CD4-positive, alpha-beta T cell treated with Interferon alpha-2 for 1 hour (primary cell): ENCODE data around the gene LINC00237.

Source experiments
- DNase-seq, 2 donors: peaks; one replicate each; pipeline ENCODE4 v3.0.0-alpha.2; 2020 to 2022

LINC00237 gene

GRCh38 chr20:21096321-21097043 is 9.7 kb downstream of the LINC00237 start:
- peak; percentile 29 to 38 for DNase-seq

- no peak for DNase-seq
Measured at GRCh38 chr20:21092806-21093205, 13.4 kb downstream of the LINC00237 start.

DNA sequence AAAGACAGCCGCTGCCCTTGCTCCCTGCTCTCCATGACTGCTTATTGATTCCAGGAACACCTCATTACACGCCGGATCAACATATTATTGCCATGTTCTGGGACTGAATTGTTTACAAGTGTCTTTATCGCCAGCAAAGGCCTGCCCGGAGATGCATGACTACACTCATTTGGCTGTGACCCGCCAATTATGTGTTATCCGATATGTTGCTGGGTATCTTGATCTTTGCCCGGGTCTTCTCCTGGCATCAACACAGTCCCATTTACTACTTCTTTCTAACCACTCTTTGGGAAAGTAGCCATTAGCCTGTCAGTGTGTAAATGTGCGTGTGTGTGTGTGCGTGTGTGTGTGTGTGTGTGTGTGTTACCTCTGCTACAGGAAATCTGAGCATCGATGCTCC is 15.4 kb downstream of the LINC00237 start:
- DNase-seq, result no peak

GRCh38 chr20:21090111-21090618 is 16.0 kb downstream of the LINC00237 start:
- no peak for DNase-seq

- no peak for DNase-seq
Measured at GRCh38 chr20:21089391-21089790, 16.8 kb downstream of the LINC00237 start.

GRCh38 chr20:21087862-21088540 is 18.2 kb downstream of the LINC00237 start:
- DNase-seq, result no peak

GRCh38 chr20:21083825-21084325 is 22.3 kb downstream of the LINC00237 start:
- no peak for DNase-seq

DNA sequence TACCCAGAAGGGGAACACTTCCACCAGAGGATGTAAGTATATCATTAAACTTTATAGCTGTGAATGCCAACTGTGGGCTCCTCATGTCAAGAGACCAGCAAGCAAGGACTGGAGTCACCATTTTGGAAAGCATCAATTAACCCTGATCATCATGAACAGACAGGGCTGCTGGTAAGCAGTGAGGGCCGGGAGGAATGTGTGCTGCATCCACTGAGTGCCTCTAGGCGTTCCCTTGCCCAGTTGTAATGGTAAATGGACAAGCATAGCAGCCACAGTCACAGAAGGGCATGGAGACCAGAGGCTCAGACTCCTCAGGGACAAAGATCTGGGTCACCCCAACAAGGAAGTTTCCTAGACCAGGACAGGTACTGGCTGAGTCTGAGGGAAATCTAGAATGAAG is 23.6 kb downstream of the LINC00237 start:
- no peak for DNase-seq

GRCh38 chr20:21077809-21078345 is 28.3 kb downstream of the LINC00237 start:
- DNase-seq, result no peak

DNA sequence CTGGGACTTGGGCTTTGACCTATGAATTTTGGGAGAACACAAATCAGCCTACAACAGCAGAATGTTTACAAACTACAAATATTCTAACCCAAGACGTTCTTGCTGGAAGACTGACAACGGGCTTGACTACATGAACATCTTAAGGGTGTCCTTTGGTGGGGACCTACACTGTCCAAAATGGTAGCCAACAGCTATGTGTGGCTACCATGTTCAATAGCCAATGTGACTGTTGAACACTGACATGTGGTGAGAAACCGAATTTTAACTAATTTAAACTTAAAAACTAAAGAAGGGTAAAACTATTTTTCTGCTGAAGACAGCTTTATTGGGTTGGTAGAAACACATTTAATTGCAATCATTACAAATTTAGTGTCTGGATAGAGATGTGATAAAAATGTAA is 30.1 kb downstream of the LINC00237 start:
- no peak for DNase-seq

DNA sequence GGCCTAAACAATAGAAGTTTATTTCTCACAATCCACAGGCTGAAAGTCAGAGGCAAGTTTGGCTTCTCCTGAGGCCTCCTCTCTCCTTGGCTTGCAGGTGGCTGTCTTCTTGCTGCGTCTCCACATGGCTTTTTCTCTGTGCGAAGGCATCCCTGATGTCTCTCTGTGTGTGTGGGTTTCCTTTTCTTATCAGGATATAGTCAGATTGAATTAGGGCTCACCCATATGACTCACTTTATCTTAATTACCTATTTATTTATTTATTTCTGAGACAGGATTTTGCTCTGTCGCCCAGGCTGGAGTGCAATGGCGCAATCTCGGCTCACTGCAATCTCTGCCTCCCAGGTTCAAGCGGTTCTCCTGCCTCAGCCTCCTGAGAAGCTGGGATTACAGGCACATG is 30.7 kb downstream of the LINC00237 start:
- no peak for DNase-seq

DNA sequence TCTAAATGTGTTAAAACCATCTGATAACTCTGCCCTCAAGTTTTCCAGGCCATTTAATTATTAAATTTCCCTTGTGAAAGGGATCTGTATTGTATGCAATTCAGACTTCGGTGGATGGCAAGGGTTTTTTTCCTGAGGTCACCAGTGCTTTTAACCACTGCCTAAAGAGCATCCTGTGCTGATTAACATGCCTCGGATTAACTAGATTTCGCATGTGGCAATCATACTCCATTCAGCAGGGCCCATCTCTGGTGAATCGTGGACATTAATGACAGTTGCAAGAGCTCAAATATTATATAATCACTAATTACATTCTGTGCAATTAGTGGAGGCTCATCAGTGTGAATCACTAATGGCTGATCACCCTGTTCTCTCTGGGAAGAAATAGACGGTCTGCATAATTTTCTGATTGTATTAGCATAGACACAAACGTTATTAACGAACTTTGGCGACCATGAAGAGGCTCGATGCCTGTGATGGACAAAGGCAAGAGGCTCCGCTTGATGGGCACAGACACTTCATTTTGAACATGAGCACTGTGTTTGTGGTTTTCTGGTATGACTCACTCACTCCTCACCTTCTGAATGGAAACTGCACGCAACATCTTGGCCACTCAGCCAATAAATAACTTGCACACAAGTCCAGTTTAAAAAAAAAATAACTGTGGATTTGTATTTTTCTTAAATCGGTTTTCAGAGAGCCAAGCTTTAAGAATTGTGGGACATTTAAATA is 31.4 kb downstream of the LINC00237 start:
- DNase-seq, result no peak

DNA sequence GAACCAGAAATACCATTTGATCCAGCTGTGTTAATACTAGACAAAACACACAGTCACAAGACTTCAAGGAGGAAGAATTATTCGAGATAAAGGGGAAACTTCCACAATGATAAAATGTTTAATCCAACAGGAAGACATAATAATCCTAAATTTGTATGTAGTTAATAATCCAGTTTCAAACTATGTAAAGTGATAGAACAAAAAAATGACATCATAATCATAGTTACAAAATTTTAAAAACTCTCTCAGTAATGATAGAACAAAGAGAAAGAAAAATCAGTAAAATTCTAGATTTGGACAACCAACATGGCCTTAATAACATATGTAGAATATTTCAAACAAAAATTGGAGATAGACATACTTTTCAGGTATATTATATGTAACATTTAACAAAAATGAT is 38.9 kb downstream of the LINC00237 start:
- DNase-seq, result no peak

DNA sequence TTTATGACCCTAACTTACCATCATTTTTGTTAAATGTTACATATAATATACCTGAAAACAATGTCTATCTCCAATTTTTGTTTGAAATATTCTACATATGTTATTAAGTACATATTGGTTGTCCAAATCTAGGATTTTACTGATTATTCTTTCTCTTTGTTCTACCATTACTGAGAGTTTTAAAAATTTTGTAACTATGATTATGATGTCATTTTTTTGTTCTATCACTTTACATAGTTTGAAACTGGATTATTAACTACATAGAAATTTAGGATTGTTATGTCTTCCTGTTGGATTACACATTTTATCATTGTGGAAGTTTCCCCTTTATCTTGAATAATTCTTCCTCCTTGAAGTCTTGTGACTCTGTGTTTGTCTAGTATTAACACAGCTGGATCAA is 41.2 kb downstream of the LINC00237 start:
- no peak for DNase-seq

DNA sequence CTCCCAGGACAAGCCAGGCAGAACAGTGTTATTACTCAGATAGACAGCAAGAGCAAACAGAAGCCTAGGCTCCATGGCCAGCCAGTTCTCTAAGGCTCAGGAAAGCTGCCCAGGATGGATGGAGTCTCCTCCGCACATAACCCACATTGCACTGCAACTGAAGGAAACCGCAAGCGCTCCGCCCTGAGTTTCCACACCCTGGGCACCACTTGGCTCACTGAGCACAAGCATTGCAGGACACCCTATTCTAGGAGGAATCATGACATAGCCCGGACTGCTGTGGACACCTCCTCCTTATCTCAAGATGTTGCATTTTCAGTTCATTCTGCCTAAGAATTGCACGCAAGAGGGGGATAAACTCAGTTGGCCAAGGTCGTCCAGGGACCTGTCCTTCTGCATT is 42.9 kb downstream of the LINC00237 start:
- no peak for DNase-seq

DNA sequence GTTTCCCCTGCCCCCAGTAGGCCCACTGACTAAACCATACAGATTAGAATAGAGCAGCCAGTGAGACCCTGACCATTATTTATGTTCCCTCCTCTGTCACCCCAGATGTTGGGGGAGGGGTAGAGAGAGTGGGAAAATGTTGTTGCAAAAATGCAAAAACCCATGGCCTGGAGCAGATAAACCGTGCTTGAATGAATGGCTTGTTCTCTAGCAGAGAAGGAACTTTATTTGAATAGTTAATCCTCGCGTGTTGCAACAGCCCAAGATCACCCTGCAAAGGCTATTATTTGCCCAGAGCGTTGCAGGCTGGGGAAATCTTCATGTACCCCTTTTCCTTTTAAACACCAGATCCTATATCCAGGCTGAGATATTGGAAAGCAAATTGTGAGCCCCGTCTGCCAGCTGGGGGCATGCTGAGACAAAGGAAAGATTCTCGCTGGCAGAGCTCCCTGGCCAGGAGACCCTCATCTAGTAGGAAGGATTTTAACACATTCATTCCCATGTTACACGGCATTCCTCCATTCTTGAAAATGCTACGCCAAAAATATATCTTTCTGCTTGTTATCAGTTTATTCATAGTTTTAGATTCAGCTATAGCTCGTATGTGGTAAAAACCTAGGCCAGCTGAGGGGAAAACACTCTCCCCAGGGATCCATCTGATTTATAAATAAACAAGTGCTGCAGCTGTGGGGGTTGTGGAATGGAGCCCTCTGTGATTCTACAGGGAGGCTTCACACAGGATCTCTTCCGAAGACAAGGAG is 53.0 kb downstream of the LINC00237 start:
- DNase-seq, result no peak

GRCh38 chr20:21052686-21053001 is 53.5 kb downstream of the LINC00237 start:
- no peak for DNase-seq

DNA sequence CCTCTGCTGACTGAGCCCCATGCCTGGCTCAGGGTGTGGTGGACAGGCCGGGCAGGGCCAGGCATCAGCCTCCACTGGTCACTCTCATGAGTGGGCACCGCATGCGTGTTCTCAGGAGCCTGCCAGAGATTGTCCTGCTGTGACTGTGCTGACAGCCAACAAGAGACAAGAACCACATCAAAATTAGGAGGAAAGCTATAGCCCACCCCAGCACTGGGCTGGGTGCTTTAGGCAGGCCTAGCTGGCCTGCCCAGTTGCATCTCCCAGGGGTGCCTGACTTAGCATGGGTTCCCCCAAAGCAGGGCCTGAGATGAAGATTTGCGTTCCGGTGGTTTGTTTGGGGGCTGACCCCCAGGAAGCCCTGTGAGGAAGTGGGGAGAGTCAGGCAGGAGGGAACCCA is 53.9 kb downstream of the LINC00237 start:
- DNase-seq, result no peak

DNA sequence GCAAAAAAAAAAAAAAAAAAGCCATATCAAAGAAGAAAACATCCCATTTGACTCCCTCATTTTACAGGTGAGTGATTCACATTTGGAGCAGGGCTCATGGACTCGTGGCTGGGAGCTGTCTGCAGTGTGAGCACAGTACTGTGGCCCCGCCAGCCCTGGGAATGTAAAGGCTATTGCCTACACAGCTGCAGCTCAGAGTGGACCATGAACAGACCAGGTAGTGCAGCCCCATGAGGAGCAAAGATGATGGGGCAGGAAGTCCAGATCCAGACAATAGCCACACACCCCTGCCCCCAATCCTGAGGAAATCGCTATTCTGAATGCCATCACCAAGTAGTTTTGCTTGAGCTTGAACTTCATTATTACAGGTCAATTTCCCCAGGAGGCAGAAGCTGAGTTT is 55.4 kb downstream of the LINC00237 start:
- no peak for DNase-seq

DNA sequence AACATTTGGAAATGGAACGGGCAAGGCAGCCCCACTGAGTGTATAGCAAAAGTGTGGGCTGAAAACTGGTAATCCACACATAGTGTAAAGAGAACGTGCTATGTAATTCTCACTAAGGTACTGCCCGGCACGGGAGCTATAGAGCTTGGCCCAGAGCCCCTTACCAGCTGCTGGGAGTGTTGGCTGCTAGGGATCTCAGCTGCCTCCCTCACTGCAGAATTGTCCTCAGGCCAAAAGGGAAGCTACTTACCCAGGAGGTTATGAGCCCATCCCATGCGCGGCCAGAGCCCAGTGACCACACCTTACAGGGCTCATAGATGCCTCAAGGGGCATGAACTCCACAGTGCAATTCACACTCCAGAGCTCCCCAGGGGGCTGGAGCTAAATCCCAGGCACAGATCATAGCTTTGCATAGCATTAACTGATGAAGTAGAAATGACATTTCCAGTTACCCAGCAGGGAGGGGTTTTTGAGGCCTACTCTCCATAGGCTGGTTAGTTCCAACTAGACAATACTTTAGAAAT is 56.8 kb downstream of the LINC00237 start:
- no peak for DNase-seq

GRCh38 chr20:21048841-21049273 is 57.3 kb downstream of the LINC00237 start:
- peak; percentile 6 to 50 for DNase-seq

- no peak for DNase-seq
Measured at GRCh38 chr20:21047981-21048380, 58.2 kb downstream of the LINC00237 start.
